A673 (cell line): ENCODE measurements around the gene CCN2.

Experiments
- CTCF ChIP-seq: fragments of 300-800, 200-600 bp; sonication (generic); conservative IDR thresholded peaks from 2 replicates; pipeline ENCODE4 v1.5.1; 2017; ENCODE audit warnings: low read depth, mild to moderate bottlenecking, antibody characterized with exemption, low read length, moderate library complexity, mixed read lengths
- EZH2 ChIP-seq: fragments of 200-600 bp; sonication (generic); IDR thresholded peaks from 2 replicates; pipeline ENCODE4 v1.6.1; 2017; ENCODE audit warnings: borderline replicate concordance, low read depth, mild to moderate bottlenecking, mixed read lengths, antibody characterized with exemption, low read length; ENCODE audit not compliant: poor library complexity, severe bottlenecking

DNA sequence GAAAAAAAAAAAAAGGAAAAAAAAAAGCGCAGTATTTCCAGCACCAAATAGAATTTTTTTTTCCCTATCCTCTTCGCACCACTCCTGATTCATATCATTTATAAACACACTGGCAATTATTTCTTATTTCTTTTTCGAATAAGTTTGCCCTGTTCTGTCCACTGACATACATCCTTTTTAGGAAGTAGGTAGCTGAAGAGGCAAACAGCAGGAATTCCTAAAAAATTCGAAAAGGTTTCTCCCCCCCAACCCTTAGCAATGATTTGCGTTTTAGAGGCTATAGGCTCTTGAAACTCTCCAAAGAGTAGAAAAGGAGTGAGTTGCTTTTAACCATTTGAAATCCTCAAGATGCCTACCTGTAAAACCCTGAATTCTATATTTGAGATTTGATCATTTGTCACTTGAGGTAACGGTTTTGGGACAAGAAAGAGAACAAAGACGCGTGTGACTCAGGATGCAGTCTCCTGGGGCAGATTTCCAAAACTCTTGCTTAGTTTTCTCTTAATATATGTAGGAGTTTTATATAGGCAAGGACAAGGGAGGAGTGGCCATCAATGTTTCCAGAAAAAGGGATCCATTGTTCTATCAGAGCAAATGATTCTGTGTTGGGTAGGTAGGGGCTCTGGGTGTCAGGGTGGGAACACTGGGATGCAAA is 531 bp upstream of the CCN2 start:
- no peak for TF ChIP-seq EZH2
- no peak for TF ChIP-seq CTCF
